GM23338 (cell line): ENCODE results near the gene NECTIN3.

Source experiments
- EZH2 ChIP-seq: fragments of 200-600 bp; sonication (generic); IDR thresholded peaks from one replicate; pipeline ENCODE4 v1.8.0; 2017; ENCODE audit warnings: antibody characterized with exemption, mild to moderate bottlenecking, low read depth; ENCODE audit not compliant: unreplicated experiment
- NANOG ChIP-seq: IDR thresholded peaks from 2 replicates; pipeline ENCODE4 v1.6.1; 2016; ENCODE audit warnings: antibody characterized with exemption, borderline replicate concordance
- POLR2AphosphoS5 ChIP-seq: IDR thresholded peaks from 2 replicates; pipeline ENCODE4 v1.6.1; 2016; ENCODE audit warnings: antibody characterized with exemption, low read depth
- TF ChIP-seq, protein P1 (sequence below), 2 experiments: fragments of 200-600 bp in 1 of 2; sonication (generic) in 1 of 2; conservative IDR thresholded peaks; 2 replicates each; pipeline versions ENCODE4 v1.5.1 to v1.6.1; 2016 to 2017; ENCODE audit warnings: antibody characterized with exemption in 2 of 2, low read depth in 2 of 2, mild to moderate bottlenecking in 2 of 2, moderate library complexity in 1 of 2
- TF ChIP-seq, protein P2 (sequence below): IDR thresholded peaks from one replicate; pipeline ENCODE4 v1.6.1; 2018; ENCODE audit warnings: antibody characterized with exemption; ENCODE audit not compliant: unreplicated experiment

DNA sequence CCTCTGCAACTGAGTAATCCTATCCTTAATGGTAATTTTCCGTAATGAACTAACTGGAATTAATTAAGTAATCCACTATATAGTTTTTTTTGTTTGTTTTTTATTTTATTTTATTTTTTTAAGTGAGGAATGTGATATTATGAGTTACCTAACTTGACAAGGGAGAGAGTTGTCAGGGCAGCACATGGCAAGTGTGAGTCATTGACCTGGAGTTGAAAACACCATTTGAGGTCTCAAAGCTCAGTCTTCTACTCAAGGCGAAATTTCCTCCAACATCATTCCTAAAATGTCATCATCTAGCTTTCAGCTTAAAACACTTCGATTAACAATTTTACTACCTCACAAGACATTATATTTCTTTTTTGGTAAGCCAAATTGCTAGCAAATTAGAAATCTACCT, 87.8 kb downstream of the NECTIN3 start:
- TF ChIP-seq, protein P1, sequence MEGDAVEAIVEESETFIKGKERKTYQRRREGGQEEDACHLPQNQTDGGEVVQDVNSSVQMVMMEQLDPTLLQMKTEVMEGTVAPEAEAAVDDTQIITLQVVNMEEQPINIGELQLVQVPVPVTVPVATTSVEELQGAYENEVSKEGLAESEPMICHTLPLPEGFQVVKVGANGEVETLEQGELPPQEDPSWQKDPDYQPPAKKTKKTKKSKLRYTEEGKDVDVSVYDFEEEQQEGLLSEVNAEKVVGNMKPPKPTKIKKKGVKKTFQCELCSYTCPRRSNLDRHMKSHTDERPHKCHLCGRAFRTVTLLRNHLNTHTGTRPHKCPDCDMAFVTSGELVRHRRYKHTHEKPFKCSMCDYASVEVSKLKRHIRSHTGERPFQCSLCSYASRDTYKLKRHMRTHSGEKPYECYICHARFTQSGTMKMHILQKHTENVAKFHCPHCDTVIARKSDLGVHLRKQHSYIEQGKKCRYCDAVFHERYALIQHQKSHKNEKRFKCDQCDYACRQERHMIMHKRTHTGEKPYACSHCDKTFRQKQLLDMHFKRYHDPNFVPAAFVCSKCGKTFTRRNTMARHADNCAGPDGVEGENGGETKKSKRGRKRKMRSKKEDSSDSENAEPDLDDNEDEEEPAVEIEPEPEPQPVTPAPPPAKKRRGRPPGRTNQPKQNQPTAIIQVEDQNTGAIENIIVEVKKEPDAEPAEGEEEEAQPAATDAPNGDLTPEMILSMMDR (conservative IDR thresholded peaks at IDR 0.05; ENCODE audit: low read depth in 2 of 2), result no peak
- TF ChIP-seq, protein P2, sequence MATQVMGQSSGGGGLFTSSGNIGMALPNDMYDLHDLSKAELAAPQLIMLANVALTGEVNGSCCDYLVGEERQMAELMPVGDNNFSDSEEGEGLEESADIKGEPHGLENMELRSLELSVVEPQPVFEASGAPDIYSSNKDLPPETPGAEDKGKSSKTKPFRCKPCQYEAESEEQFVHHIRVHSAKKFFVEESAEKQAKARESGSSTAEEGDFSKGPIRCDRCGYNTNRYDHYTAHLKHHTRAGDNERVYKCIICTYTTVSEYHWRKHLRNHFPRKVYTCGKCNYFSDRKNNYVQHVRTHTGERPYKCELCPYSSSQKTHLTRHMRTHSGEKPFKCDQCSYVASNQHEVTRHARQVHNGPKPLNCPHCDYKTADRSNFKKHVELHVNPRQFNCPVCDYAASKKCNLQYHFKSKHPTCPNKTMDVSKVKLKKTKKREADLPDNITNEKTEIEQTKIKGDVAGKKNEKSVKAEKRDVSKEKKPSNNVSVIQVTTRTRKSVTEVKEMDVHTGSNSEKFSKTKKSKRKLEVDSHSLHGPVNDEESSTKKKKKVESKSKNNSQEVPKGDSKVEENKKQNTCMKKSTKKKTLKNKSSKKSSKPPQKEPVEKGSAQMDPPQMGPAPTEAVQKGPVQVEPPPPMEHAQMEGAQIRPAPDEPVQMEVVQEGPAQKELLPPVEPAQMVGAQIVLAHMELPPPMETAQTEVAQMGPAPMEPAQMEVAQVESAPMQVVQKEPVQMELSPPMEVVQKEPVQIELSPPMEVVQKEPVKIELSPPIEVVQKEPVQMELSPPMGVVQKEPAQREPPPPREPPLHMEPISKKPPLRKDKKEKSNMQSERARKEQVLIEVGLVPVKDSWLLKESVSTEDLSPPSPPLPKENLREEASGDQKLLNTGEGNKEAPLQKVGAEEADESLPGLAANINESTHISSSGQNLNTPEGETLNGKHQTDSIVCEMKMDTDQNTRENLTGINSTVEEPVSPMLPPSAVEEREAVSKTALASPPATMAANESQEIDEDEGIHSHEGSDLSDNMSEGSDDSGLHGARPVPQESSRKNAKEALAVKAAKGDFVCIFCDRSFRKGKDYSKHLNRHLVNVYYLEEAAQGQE, result no peak
- TF ChIP-seq NANOG (no peak), EZH2 (no peak), POLR2AphosphoS5 (no peak)
